HEK293 (cell line): ENCODE results near the gene CENPM.
A peak's percentile ranks its signal among the peaks of the same experiment; 100 is the strongest.

Experiments used
- CTCF ChIA-PET: fragments of 350-600 bp; formaldehyde crosslinking; extraction: SDS; loops from one replicate; lab custom pipeline; 2021; ENCODE audit warnings: antibody characterized with exemption; lab: Yijun Ruan, JAX
- POLR2A ChIA-PET: fragments of 300-600 bp; formaldehyde crosslinking; extraction: SDS; loops from one replicate; lab custom pipeline; 2020; ENCODE audit warnings: antibody characterized with exemption, inconsistent platforms; lab: Yijun Ruan, JAX
- H3K27ac ChIP-seq: fragments of 200-500 bp; sonication (Bioruptor generic); 2 replicates; pipeline ENCODE4 v1.5.1; 2014; ENCODE audit warnings: low read depth, low read length, control low read depth, inconsistent platforms; ENCODE audit errors: extremely low read depth
- H3K36me3 ChIP-seq, 2 experiments: fragments of 200-500 bp in 1 of 2; sonication (Bioruptor generic) in 1 of 2; 1 replicate in 1 of 2; 2 replicates in 1 of 2; pipeline ENCODE4 v1.5.1; 2014 to 2017; ENCODE audit warnings: inconsistent platforms in 2 of 2, low read length in 2 of 2; ENCODE audit not compliant: control insufficient read depth in 2 of 2, insufficient read depth in 1 of 2
- H3K4me1 ChIP-seq: fragments of 200-500 bp; sonication (Bioruptor generic); 2 replicates; pipeline ENCODE4 v1.5.1; 2014; ENCODE audit warnings: mild to moderate bottlenecking, low read length, inconsistent platforms; ENCODE audit not compliant: control insufficient read depth, insufficient read depth
- H3K4me3 ChIP-seq: 2 replicates; pipeline ENCODE4 v1.5.1; 2011; ENCODE audit warnings: low read depth, mild to moderate bottlenecking, control low read depth, low read length, moderate library complexity
- H3K9me3 ChIP-seq: fragments of 200-500 bp; sonication (Bioruptor generic); 2 replicates; pipeline ENCODE4 v1.5.1; 2014; ENCODE audit warnings: low read depth, low read length, inconsistent platforms; ENCODE audit not compliant: control insufficient read depth, insufficient read depth
- BCL6B ChIP-seq: fragments of 450-650 bp; formaldehyde crosslinking; IDR thresholded peaks from 2 replicates; pipeline ENCODE4 v1.5.1; 2017; ENCODE audit warnings: missing biosample characterization, missing genetic modification characterization
- GLI2 ChIP-seq: fragments of 450-650 bp; formaldehyde crosslinking; IDR thresholded peaks from 2 replicates; pipeline ENCODE4; 2017; ENCODE audit warnings: missing biosample characterization, missing genetic modification characterization, low read depth, borderline replicate concordance
- KLF10 ChIP-seq: fragments of 450-650 bp; IDR thresholded peaks from 2 replicates; pipeline ENCODE4 v1.5.1; 2018; ENCODE audit warnings: missing biosample characterization, mild to moderate bottlenecking, missing genetic modification characterization
- MYNN ChIP-seq: fragments of 450-650 bp; formaldehyde crosslinking; IDR thresholded peaks from 2 replicates; pipeline ENCODE4 v1.5.1; 2016; ENCODE audit warnings: missing biosample characterization, missing genetic modification characterization, borderline replicate concordance
- REST ChIP-seq: fragments of 450-650 bp; formaldehyde crosslinking; IDR thresholded peaks from 2 replicates; pipeline ENCODE4 v1.5.1; 2016; ENCODE audit warnings: missing biosample characterization, missing genetic modification characterization
- ZNF16 ChIP-seq: fragments of 450-650 bp; formaldehyde crosslinking; IDR thresholded peaks from 2 replicates; pipeline ENCODE4 v1.5.1; 2016; ENCODE audit warnings: low read depth, missing biosample characterization, missing genetic modification characterization
- ZNF19 ChIP-seq: fragments of 450-650 bp; formaldehyde crosslinking; IDR thresholded peaks from 2 replicates; pipeline ENCODE4; 2016; ENCODE audit warnings: missing biosample characterization, missing genetic modification characterization, low read depth
- ZNF274 ChIP-seq, 2 experiments: fragments of 200-500 bp in 1 of 2; fragments of 450-650 bp in 1 of 2; sonication (Bioruptor generic) in 1 of 2; formaldehyde crosslinking in 1 of 2; IDR thresholded peaks; 2 replicates each; pipeline versions ENCODE4 v1.5.1 to v1.6.1; 2014 to 2016; ENCODE audit warnings: borderline replicate concordance in 1 of 2, inconsistent platforms in 1 of 2, low read length in 1 of 2, missing biosample characterization in 1 of 2, missing genetic modification characterization in 1 of 2
- ZNF280D ChIP-seq: fragments of 450-650 bp; formaldehyde crosslinking; IDR thresholded peaks from 2 replicates; pipeline ENCODE4 v1.5.1; 2016; ENCODE audit warnings: missing biosample characterization, missing genetic modification characterization
- ZNF350 ChIP-seq: fragments of 450-650 bp; formaldehyde crosslinking; IDR thresholded peaks from 2 replicates; pipeline ENCODE4 v1.5.0; 2017; ENCODE audit warnings: missing biosample characterization, mild to moderate bottlenecking, missing genetic modification characterization
- ZNF394 ChIP-seq: fragments of 450-650 bp; formaldehyde crosslinking; IDR thresholded peaks from 2 replicates; pipeline ENCODE4 v1.5.1; 2016; ENCODE audit warnings: missing biosample characterization, missing genetic modification characterization, mild to moderate bottlenecking, moderate library complexity, borderline replicate concordance
- ZNF571 ChIP-seq: fragments of 450-650 bp; formaldehyde crosslinking; IDR thresholded peaks from 2 replicates; pipeline ENCODE4 v1.5.0; 2017; ENCODE audit warnings: missing biosample characterization, missing genetic modification characterization
- ZNF585B ChIP-seq: fragments of 450-650 bp; formaldehyde crosslinking; IDR thresholded peaks from 2 replicates; pipeline ENCODE4 v1.5.1; 2016; ENCODE audit warnings: missing biosample characterization, missing genetic modification characterization
- ZNF747 ChIP-seq: fragments of 450-650 bp; formaldehyde crosslinking; IDR thresholded peaks from 2 replicates; pipeline ENCODE4 v1.5.1; 2016; ENCODE audit warnings: missing biosample characterization, missing genetic modification characterization
- TF ChIP-seq, protein P1 (sequence below): fragments of 450-650 bp; formaldehyde crosslinking; IDR thresholded peaks from 2 replicates; pipeline ENCODE4 v1.5.1; 2016; ENCODE audit warnings: missing biosample characterization, missing genetic modification characterization
- TF ChIP-seq, protein P2 (sequence below): fragments of 450-650 bp; formaldehyde crosslinking; IDR thresholded peaks from 2 replicates; pipeline ENCODE4 v1.5.1; 2017; ENCODE audit warnings: missing biosample characterization, missing genetic modification characterization
- TF ChIP-seq, protein P3 (sequence below): fragments of 450-650 bp; formaldehyde crosslinking; IDR thresholded peaks from 2 replicates; pipeline ENCODE4 v1.5.1; 2016; ENCODE audit warnings: missing biosample characterization, missing genetic modification characterization
- TF ChIP-seq, protein P4 (sequence below): fragments of 450-650 bp; formaldehyde crosslinking; IDR thresholded peaks from 2 replicates; pipeline ENCODE4 v1.5.1; 2016; ENCODE audit warnings: missing biosample characterization, missing genetic modification characterization
- TF ChIP-seq, protein P5 (sequence below): fragments of 450-650 bp; formaldehyde crosslinking; IDR thresholded peaks from 2 replicates; pipeline ENCODE4 v1.5.1; 2017; ENCODE audit warnings: missing biosample characterization, missing genetic modification characterization

Gene CENPM

DNA sequence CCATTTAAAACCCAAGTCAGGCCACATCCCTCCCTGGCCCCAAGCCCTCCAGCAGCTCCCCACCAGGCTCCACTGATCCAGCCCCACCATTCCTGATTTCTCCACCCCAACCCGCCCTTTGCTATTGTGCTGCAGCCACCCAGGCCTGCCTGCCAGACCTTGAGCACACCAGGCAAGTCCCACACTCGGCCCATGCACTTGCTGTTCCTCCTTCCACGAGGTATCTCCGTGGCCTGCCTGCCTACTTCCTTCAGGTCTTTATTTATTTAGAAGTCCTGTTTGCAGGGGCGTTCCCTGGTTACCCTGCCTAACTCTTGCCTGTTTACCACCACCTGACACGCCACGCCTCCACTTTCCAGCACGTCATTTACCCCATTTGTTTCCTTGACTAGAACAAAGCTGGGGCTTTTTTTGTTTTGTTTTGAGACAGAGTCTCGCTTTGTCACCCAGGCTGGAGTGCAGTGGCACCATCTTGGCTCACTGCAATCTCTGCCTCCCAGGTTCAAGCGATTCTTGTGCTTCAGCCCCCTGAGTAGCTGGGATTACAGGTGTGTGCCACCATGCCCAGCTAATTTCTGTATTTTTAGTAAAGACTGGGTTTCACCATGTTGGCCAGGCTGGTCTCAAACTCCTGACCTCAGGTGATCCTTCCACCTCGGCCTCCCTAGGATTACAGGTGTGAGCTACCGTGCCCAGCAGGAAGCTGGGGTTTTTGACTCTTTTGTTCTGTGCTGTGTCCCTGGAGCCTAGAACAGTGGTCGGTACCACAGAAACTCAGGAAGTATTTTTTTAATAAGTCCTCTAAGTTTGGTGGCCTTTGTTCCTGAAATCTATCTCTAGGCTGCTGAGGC, 6.7 kb downstream of the CENPM start (continued):
- TF ChIP-seq MYNN (tag by site-specific recombination) (no peak), REST (tag by site-specific recombination) (no peak), KLF10 (tag by site-specific recombination) (peak; percentile 61), ZNF19 (tag by site-specific recombination) (no peak), ZNF16 (tag by site-specific recombination) (no peak), ZNF571 (tag by site-specific recombination) (no peak)
- TF ChIP-seq, protein P1, sequence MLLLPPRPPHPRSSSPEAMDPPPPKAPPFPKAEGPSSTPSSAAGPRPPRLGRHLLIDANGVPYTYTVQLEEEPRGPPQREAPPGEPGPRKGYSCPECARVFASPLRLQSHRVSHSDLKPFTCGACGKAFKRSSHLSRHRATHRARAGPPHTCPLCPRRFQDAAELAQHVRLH: no peak
- TF ChIP-seq, protein P2, sequence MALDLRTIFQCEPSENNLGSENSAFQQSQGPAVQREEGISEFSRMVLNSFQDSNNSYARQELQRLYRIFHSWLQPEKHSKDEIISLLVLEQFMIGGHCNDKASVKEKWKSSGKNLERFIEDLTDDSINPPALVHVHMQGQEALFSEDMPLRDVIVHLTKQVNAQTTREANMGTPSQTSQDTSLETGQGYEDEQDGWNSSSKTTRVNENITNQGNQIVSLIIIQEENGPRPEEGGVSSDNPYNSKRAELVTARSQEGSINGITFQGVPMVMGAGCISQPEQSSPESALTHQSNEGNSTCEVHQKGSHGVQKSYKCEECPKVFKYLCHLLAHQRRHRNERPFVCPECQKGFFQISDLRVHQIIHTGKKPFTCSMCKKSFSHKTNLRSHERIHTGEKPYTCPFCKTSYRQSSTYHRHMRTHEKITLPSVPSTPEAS (tag by site-specific recombination): no peak
- TF ChIP-seq, protein P3, sequence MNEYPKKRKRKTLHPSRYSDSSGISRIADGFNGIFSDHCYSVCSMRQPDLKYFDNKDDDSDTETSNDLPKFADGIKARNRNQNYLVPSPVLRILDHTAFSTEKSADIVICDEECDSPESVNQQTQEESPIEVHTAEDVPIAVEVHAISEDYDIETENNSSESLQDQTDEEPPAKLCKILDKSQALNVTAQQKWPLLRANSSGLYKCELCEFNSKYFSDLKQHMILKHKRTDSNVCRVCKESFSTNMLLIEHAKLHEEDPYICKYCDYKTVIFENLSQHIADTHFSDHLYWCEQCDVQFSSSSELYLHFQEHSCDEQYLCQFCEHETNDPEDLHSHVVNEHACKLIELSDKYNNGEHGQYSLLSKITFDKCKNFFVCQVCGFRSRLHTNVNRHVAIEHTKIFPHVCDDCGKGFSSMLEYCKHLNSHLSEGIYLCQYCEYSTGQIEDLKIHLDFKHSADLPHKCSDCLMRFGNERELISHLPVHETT (tag by site-specific recombination): no peak
- TF ChIP-seq, protein P4, sequence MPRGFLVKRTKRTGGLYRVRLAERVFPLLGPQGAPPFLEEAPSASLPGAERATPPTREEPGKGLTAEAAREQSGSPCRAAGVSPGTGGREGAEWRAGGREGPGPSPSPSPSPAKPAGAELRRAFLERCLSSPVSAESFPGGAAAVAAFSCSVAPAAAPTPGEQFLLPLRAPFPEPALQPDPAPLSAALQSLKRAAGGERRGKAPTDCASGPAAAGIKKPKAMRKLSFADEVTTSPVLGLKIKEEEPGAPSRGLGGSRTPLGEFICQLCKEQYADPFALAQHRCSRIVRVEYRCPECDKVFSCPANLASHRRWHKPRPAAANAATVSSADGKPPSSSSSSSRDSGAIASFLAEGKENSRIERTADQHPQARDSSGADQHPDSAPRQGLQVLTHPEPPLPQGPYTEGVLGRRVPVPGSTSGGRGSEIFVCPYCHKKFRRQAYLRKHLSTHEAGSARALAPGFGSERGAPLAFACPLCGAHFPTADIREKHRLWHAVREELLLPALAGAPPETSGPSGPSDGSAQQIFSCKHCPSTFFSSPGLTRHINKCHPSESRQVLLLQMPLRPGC (tag by site-specific recombination): no peak

DNA sequence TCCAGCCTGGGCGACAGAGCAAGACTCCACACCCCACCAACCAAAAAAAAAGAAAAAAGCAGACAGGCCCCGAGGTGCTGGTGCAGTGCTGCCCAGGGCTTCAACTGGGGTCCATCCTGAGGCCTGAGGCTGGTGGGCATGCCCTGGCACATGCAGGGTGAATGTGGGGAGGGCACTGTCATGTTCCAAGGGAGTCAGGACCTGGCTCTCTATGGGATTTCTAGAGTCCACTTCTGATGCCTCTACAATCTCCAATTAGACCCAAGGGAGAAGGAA, 10.1 kb downstream of the CENPM start:
- no peak overlapping the region for H3K27ac ChIP-seq
- H3K4me1 ChIP-seq: no peaks in the 10 kb centered on the region; the same call in 1 of the 2 replicates
- peaks cover 32 to 89% of the 10 kb centered on the region in 2 experiments; a peak in 2 of 3 replicates for H3K36me3 ChIP-seq
- H3K9me3 ChIP-seq: no peaks in the 10 kb centered on the region
- no peak overlapping the region for H3K4me3 ChIP-seq
- POLR2A ChIA-PET: interaction anchor here (0.9 to 4.6 kb wide), 4 partner anchors 10 to 136 kb away, joined by 3 to 31 read pairs (median 6); partner anchors contain the start of genes CCDC134 and CENPM
- CTCF ChIA-PET: interaction anchor here (2.9 kb wide), 1 partner anchor 11 kb away, joined by 14 read pairs; no protein-coding TSS in a partner anchor
- TF ChIP-seq, protein P5, sequence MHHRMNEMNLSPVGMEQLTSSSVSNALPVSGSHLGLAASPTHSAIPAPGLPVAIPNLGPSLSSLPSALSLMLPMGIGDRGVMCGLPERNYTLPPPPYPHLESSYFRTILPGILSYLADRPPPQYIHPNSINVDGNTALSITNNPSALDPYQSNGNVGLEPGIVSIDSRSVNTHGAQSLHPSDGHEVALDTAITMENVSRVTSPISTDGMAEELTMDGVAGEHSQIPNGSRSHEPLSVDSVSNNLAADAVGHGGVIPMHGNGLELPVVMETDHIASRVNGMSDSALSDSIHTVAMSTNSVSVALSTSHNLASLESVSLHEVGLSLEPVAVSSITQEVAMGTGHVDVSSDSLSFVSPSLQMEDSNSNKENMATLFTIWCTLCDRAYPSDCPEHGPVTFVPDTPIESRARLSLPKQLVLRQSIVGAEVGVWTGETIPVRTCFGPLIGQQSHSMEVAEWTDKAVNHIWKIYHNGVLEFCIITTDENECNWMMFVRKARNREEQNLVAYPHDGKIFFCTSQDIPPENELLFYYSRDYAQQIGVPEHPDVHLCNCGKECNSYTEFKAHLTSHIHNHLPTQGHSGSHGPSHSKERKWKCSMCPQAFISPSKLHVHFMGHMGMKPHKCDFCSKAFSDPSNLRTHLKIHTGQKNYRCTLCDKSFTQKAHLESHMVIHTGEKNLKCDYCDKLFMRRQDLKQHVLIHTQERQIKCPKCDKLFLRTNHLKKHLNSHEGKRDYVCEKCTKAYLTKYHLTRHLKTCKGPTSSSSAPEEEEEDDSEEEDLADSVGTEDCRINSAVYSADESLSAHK (tag by site-specific recombination): no peak
- TF ChIP-seq ZNF394 (tag by site-specific recombination): no peak
- no peak for TF ChIP-seq GLI2 (tag by site-specific recombination)
- no peak for TF ChIP-seq BCL6B (tag by site-specific recombination)
- TF ChIP-seq ZNF280D (tag by site-specific recombination): no peak
- TF ChIP-seq ZNF350 (tag by site-specific recombination): no peak
- no peak for TF ChIP-seq ZNF585B (tag by site-specific recombination)
- TF ChIP-seq ZNF274 (IDR thresholded peaks at IDR 0.05; ENCODE audit: low read length): no peak
- TF ChIP-seq ZNF274 (tag by site-specific recombination; IDR thresholded peaks at IDR 0.05; ENCODE audit: borderline replicate concordance): no peak
- TF ChIP-seq ZNF747 (tag by site-specific recombination): no peak
